ENCODE measurements around the gene PDZRN3. TPM values are rescaled to one million over a fixed set of nuclear protein-coding genes. Genes with fewer than 3 reads are reported as not detected.

Gene PDZRN3
- total and polyA plus RNA-seq, 11 donors = 30.2 to 163 (median 76.7) TPM

GRCh38 chr3:73459711-73460110 lies 165.0 kb downstream of the PDZRN3 start:
- WGBS, 4 donors = 71 to 85% (median 82%) methylated on average over 2 of the region's 2 CpGs
- TF ChIP-seq POLR2A (IDR thresholded peaks at IDR 0.05) (no peak), CTCF (IDR thresholded peaks at IDR 0.05) (no peak)

GRCh38 chr3:73453666-73454065 lies 171.1 kb downstream of the PDZRN3 start:
- no peak for TF ChIP-seq CTCF (IDR thresholded peaks at IDR 0.05)
- TF ChIP-seq POLR2A (IDR thresholded peaks at IDR 0.05) = no peak
- Histone ChIP-seq H3K4me3 (no peak overlapping the region), H3K27me3 (no peaks in the 10 kb centered on the region), H3K4me1 (peaks cover 0 to 41% (median 9%) of the 10 kb centered on the region in 12 donors), H3K36me3 (no peaks in the 10 kb centered on the region), H3K9me3 (no peaks in the 10 kb centered on the region), H3K27ac (no peak overlapping the region)
- DNase-seq (no peak), ATAC-seq (no peak)
- WGBS, 4 donors = 65 to 80% (median 70%) methylated on average over 4 of the region's 4 CpGs
- intact Hi-C loops (cut with DNase I) = loop anchor here in 1 of 10 donors (10.0 kb wide), 1 partner anchor 51 kb away; no protein-coding TSS in a partner anchor

More at GRCh38 chr3:73459711-73460110, 165.0 kb downstream of the PDZRN3 start:
- no peak overlapping the region for H3K4me3 ChIP-seq
- H3K27me3 ChIP-seq = no peaks in the 10 kb centered on the region
- H3K4me1 ChIP-seq = peaks cover 0 to 36% (median 10%) of the 10 kb centered on the region in 12 donors
- intact Hi-C loops (cut with DNase I) = loop anchor here in 6 of 10 donors (5.0 to 10.0 kb wide), 3 partner anchors 38 to 45 kb away; no protein-coding TSS in a partner anchor
- H3K27ac ChIP-seq = no peak overlapping the region
- ATAC-seq (no peak), DNase-seq (no peak)
- H3K9me3 ChIP-seq = no peaks in the 10 kb centered on the region
- H3K36me3 ChIP-seq = no peaks in the 10 kb centered on the region

GRCh38 chr3:73452729-73453128 lies 172.0 kb downstream of the PDZRN3 start:
- Histone ChIP-seq H3K9me3 (no peaks in the 10 kb centered on the region), H3K4me3 (no peak overlapping the region), H3K36me3 (no peaks in the 10 kb centered on the region), H3K27ac (no peak overlapping the region), H3K4me1 (peaks cover 0 to 49% (median 15%) of the 10 kb centered on the region in 12 donors), H3K27me3 (no peaks in the 10 kb centered on the region)
- WGBS, 4 donors = 60 to 82% (median 64%) methylated on average over 3 of the region's 3 CpGs
- no peak for DNase-seq
- intact Hi-C loops (cut with DNase I) = loop anchor here in 1 of 10 donors (10.0 kb wide), 1 partner anchor 52 kb away; no protein-coding TSS in a partner anchor
- TF ChIP-seq POLR2A (IDR thresholded peaks at IDR 0.05) = no peak
- no peak for ATAC-seq

- H3K4me1 ChIP-seq = peaks cover 0 to 62% (median 15%) of the 10 kb centered on the region in 12 donors
- H3K27ac ChIP-seq = peak overlapping the region in 1 of 12 donors; percentile 42
- 28 to 43% (median 39%) methylated on average over 3 of the region's 3 CpGs for WGBS, 4 donors
- no peaks in the 10 kb centered on the region for H3K36me3 ChIP-seq
- no peak for TF ChIP-seq POLR2A (IDR thresholded peaks at IDR 0.05)
- TF ChIP-seq CTCF (IDR thresholded peaks at IDR 0.05) = no peak
- ATAC-seq = peak in 2 of 4 donors; percentile 26
- intact Hi-C loops (cut with DNase I) = loop anchor here in 1 of 10 donors (10.0 kb wide), 1 partner anchor 53 kb away; no protein-coding TSS in a partner anchor
- H3K27me3 ChIP-seq = no peaks in the 10 kb centered on the region
- no peak for DNase-seq
- H3K9me3 ChIP-seq = no peaks in the 10 kb centered on the region
- no peak overlapping the region for H3K4me3 ChIP-seq
Measured at GRCh38 chr3:73451301-73451944, 173.3 kb downstream of the PDZRN3 start.

Measured in heart left ventricle (tissue), 16 donors.